Stimulated activated CD4-positive, alpha-beta T cell treated with anti-CD3 and anti-CD28 coated beads, Interleukin-2, amount 100 ng/mL, for 48 hours (primary cell): ENCODE data around the gene ZNF444.
"Not testable (repeated sequence)": the region's sequence is repeated elsewhere in the genome, so short reads cannot be mapped to it uniquely, and the experiment has no call there.

ENCODE experiments used
- DNase-seq, 2 donors: peaks; one replicate each; pipeline ENCODE4 v3.0.0-alpha.2; 2020

ZNF444 gene

GRCh38 chr19:56140583-56141416, at the start of gene ZNF444:
Gene ZNF444, plus strand, starts transcription at chr19:56141287. Its CDS starts 5,625 bp downstream, at chr19:56146912.
- peak; percentile 94 to 98 for DNase-seq

GRCh38 chr19:56091751-56092546, 49.1 kb upstream of the ZNF444 start:
- DNase-seq: no peak

- no peak for DNase-seq
Observed at GRCh38 chr19:56092685-56093631, 48.1 kb upstream of the ZNF444 start.

- no peak for DNase-seq
Observed at GRCh38 chr19:56094449-56094848, 46.6 kb upstream of the ZNF444 start.

- no peak for DNase-seq
Observed at GRCh38 chr19:56096665-56097064, 44.4 kb upstream of the ZNF444 start.

GRCh38 chr19:56097306-56097705, 43.8 kb upstream of the ZNF444 start:
- no peak for DNase-seq

GRCh38 chr19:56097776-56098175, 43.3 kb upstream of the ZNF444 start:
- no peak for DNase-seq

GRCh38 chr19:56098237-56098636, 42.9 kb upstream of the ZNF444 start:
- DNase-seq: not testable (repeated sequence)

- DNase-seq: no peak
Observed at GRCh38 chr19:56098731-56099568, 42.1 kb upstream of the ZNF444 start.

- DNase-seq: no peak
Observed at GRCh38 chr19:56099638-56100539, 41.2 kb upstream of the ZNF444 start.

- DNase-seq: no peak
Observed at GRCh38 chr19:56101095-56101494, 40.0 kb upstream of the ZNF444 start.

GRCh38 chr19:56101746-56102535, 39.1 kb upstream of the ZNF444 start:
- no peak for DNase-seq

- no peak for DNase-seq
Observed at GRCh38 chr19:56103027-56103614, 38.0 kb upstream of the ZNF444 start.

GRCh38 chr19:56104423-56104822, 36.7 kb upstream of the ZNF444 start:
- DNase-seq: no peak

- peak in 1 of 2 donors; percentile 36 for DNase-seq
Observed at GRCh38 chr19:56105090-56105701, 35.9 kb upstream of the ZNF444 start.

GRCh38 chr19:56105831-56106396, 35.2 kb upstream of the ZNF444 start:
- DNase-seq: not testable (repeated sequence)

- DNase-seq: no peak
Observed at GRCh38 chr19:56106397-56106849, 34.7 kb upstream of the ZNF444 start.

GRCh38 chr19:56106993-56107392, 34.1 kb upstream of the ZNF444 start:
- no peak for DNase-seq
